Pancreas (tissue), 10 donors: Measurements from ENCODE around the gene POMT1. TPM values are rescaled to one million over a fixed set of nuclear protein-coding genes. Genes with fewer than 3 reads are reported as not detected.
A peak's percentile ranks its signal among the peaks of the same experiment; 100 is the strongest.
"Not testable (repeated sequence)": the region's sequence is repeated elsewhere in the genome, so short reads cannot be mapped to it uniquely, and the experiment has no call there.

ENCODE experiments used
- ATAC-seq, 4 donors: fragments of 200-7000 bp; cut with Tn5 transposase; one replicate each; pipeline versions ENCODE4 v1.8.0 to v1.9.1; 2020; ENCODE audit warnings: mild to moderate bottlenecking in 4 of 4, moderate library complexity in 4 of 4
- DNase-seq, 6 donors: peaks; one replicate each; pipeline ENCODE4 v3.0.0-alpha.2; 2020
- FAIRE-seq: peaks from 2 replicates; lab custom pipeline; 2012; peaks lifted over from hg19 to GRCh38; lab: Jason Lieb, UNC
- H3K27ac ChIP-seq, 4 donors: fragments of 200-600 bp; sonication (generic); 1 replicate in 3 of 4; 2 replicates in 1 of 4; pipeline versions ENCODE4 v1.5.0 to v1.8.0; 2020
- H3K27me3 ChIP-seq, 4 donors: fragments of 200-600 bp; one replicate each; pipeline ENCODE4 v1.8.0; 2021
- H3K36me3 ChIP-seq, 3 donors: fragments of 200-600 bp; sonication (generic) in 1 of 3; one replicate each; pipeline versions ENCODE4 v1.5.0 to v1.8.0; 2020 to 2021
- H3K4me1 ChIP-seq, 3 donors: fragments of 200-600 bp; one replicate each; pipeline ENCODE4 v1.8.0; 2021
- H3K4me3 ChIP-seq, 4 donors: fragments of 200-600 bp; sonication (generic) in 2 of 4; one replicate each; pipeline versions ENCODE4 v1.5.0 to v1.8.0; 2020 to 2021
- H3K9me3 ChIP-seq, 4 donors: fragments of 200-600 bp; one replicate each; pipeline ENCODE4 v1.8.0; 2021
- CTCF ChIP-seq, 4 donors: fragments of 200-600 bp; sonication (generic) in 3 of 4; IDR thresholded peaks; one replicate each; pipeline versions ENCODE4 v1.5.0 to v1.8.0; 2021; ENCODE audit warnings: antibody characterized with exemption in 4 of 4
- WGBS, 2 donors: extraction: QIAGEN DNeasy Blood & Tissue Kit; methylation state at CpG; one replicate each; pipeline ENCODE4 v1.1.7; 2013; 5-methylcytosine and 5-hydroxymethylcytosine counted together
- intact Hi-C, 3 donors: fragments of 100-400 bp; cut with DNase I; formaldehyde crosslinking; loops; one replicate each; pipeline versions ENCODE4 v1.11.1 to v1.14.2; 2022
- polyA plus RNA-seq, 2 donors: library from polyadenylated mRNA; stranded (reverse); fragments of 200-250 nt; gene quantifications; one replicate each; pipeline ENCODE4 v1.2.3, GENCODE V29; 2013
- total RNA-seq, 6 donors: library from RNA; stranded (reverse); fragmentation: NEBNext Ultra II Directional in 4 of 6; extraction: Animal tissue kit (Norgen Biotek cat#: 25700) in 4 of 6; gene quantifications; one replicate each; pipeline versions ENCODE4 v1.2.1 to v1.2.4, GENCODE V29; 2021 to 2023
- donor health status: healthy with polysubstance abuse.
- donor health status: DM: no; HTN: no; CAD: no; lungs with moderate emphysema.
- donor health status: DM: no; HTN: no; CAD: no.
- donor health status: control.
- donor health status: control.
- donor health status: Bipolar disorder and iron deficiency.
- donor health status: DM: yes; HTN: yes; CAD: no.
- donor health status: DM: no; HTN: no; CAD: no.
- donor health status: DM: no; HTN: no; CAD: no.
- donor health status: DM: yes; HTN: yes; CAD: no.

Gene POMT1
- total RNA-seq (10 to 100 TPM; 11.3 to 19.7 (median 16.2) TPM), polyA plus RNA-seq (10 to 100 TPM; 47.9 to 66.5 TPM)

- WGBS, 2 donors = 0 to 1% methylated on average over 80 to 83 of the region's 83 CpGs
- Histone ChIP-seq H3K27ac (peak within 1 kb of the TSS in 3 of 4 donors; percentile 26 to 63 (median 36)), H3K9me3 (no peaks in the 10 kb centered on the region), H3K36me3 (peaks cover 0 to 8% (median 0%) of the 10 kb centered on the region in 3 donors), H3K4me3 (peak within 1 kb of the TSS; percentile 93 to 96 (median 94)), H3K27me3 (no peaks in the 10 kb centered on the region), H3K4me1 (peaks cover 0 to 7% (median 5%) of the 10 kb centered on the region in 3 donors)
- peak; percentile 94 to 97 (median 96) for ATAC-seq
- DNase-seq = peak; percentile 84 to 97 (median 92)
- intact Hi-C loops = no loop called here
- no peak for FAIRE-seq
- no peak for TF ChIP-seq CTCF (IDR thresholded peaks at IDR 0.05)
These were observed at the start of gene POMT1 for GRCh38 chr9:131502781-131503625. Gene POMT1 (plus strand): TSS chr9:131502918. CDS start chr9:131504219, 1,301 bp downstream.

- H3K27ac ChIP-seq = no peak overlapping the region
- no peaks in the 10 kb centered on the region for H3K27me3 ChIP-seq
- peaks cover under 1 to 37% (median 18%) of the 10 kb centered on the region in 3 donors for H3K36me3 ChIP-seq
- DNase-seq = peak in 1 of 6 donors; percentile 0
- peaks cover 6 to 8% (median 6%) of the 10 kb centered on the region in 3 donors for H3K4me1 ChIP-seq
- H3K4me3 ChIP-seq = no peak overlapping the region
- no peaks in the 10 kb centered on the region for H3K9me3 ChIP-seq
- no peak for ATAC-seq
- intact Hi-C loops = no loop called here
- FAIRE-seq = no peak
- TF ChIP-seq CTCF (IDR thresholded peaks at IDR 0.05) = no peak
These were observed 48.7 kb upstream of the POMT1 start for GRCh38 chr9:131454028-131454427.

GRCh38 chr9:131455655-131456054 lies 47.1 kb upstream of the POMT1 start:
- H3K27ac ChIP-seq, H3K4me1 ChIP-seq, FAIRE-seq, H3K27me3 ChIP-seq, ATAC-seq, H3K4me3 ChIP-seq, H3K9me3 ChIP-seq, intact Hi-C loops: not testable (repeated sequence)
- WGBS, 2 donors = 96 to 97% methylated on average over 10 of the region's 10 CpGs
- peaks cover 0 to 42% (median 18%) of the 10 kb centered on the region in 3 donors for H3K36me3 ChIP-seq
- DNase-seq = peak in 1 of 6 donors; percentile 15

- Histone ChIP-seq H3K4me3 (no peak overlapping the region), H3K4me1 (no peaks in the 10 kb centered on the region), H3K27ac (no peak overlapping the region), H3K36me3 (peaks cover 4 to 55% (median 26%) of the 10 kb centered on the region in 3 donors), H3K9me3 (no peaks in the 10 kb centered on the region), H3K27me3 (no peaks in the 10 kb centered on the region)
- TF ChIP-seq CTCF (IDR thresholded peaks at IDR 0.05) = no peak
- intact Hi-C loops = no loop called here
- ATAC-seq = no peak
- 91 to 94% methylated on average over 10 of the region's 10 CpGs for WGBS, 2 donors
- DNase-seq = no peak
- FAIRE-seq = no peak
These were observed 45.0 kb upstream of the POMT1 start for GRCh38 chr9:131457746-131458145.

GRCh38 chr9:131459056-131459455 lies 43.7 kb upstream of the POMT1 start:
- Histone ChIP-seq H3K4me3 (no peak overlapping the region), H3K9me3 (no peaks in the 10 kb centered on the region), H3K4me1 (no peaks in the 10 kb centered on the region), H3K36me3 (peaks cover 4 to 56% (median 26%) of the 10 kb centered on the region in 3 donors), H3K27ac (no peak overlapping the region), H3K27me3 (no peaks in the 10 kb centered on the region)
- 94 to 98% methylated on average over 10 of the region's 10 CpGs for WGBS, 2 donors
- TF ChIP-seq CTCF (IDR thresholded peaks at IDR 0.05) = no peak
- intact Hi-C loops = no loop called here
- FAIRE-seq = no peak
- peak in 1 of 6 donors; percentile 30 for DNase-seq
- ATAC-seq = no peak
